Measurements from ENCODE around the gene EXOSC2.

EXOSC2 gene, protein sequence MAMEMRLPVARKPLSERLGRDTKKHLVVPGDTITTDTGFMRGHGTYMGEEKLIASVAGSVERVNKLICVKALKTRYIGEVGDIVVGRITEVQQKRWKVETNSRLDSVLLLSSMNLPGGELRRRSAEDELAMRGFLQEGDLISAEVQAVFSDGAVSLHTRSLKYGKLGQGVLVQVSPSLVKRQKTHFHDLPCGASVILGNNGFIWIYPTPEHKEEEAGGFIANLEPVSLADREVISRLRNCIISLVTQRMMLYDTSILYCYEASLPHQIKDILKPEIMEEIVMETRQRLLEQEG

DNA sequence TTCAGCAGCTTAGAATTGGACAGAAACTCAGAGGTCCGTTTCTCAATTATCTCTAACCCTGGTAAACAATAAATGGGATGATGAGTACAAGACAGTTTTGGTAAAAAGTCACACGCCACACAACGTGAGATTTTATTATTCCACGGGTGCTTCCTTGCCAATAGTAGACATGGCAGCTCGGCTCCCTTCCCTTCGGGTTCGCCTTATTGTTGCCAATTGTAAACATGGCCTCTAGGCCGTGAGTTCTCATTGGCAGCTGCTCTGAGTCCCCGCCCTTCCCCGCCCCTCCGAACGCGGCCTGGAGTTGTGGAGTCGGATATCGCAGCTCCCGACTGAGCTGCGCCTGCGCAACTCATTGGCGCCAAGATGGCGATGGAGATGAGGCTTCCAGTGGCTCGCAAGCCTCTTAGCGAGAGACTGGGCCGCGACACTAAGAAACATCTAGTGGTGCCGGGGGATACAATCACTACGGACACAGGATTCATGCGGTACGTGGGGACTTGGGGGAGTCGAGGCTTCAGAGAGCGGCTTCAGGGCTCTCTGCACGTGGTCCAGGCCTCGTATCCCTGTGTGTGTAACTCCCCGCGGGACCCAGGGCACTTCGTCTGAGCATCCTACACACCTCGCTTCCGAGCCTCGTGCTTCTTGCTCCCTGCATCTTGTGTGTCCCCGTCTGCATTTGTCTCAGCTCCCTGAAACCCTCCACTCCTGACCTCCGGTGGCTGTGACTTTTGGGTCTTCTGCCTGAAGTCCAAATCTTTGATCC, at the start of gene EXOSC2:
EXOSC2 (plus strand) TSS at position 355 of the 766 bp plus-strand sequence; CDS start at position 367, 12 bp downstream.
- DNase-seq: peak; percentile 99

DNA sequence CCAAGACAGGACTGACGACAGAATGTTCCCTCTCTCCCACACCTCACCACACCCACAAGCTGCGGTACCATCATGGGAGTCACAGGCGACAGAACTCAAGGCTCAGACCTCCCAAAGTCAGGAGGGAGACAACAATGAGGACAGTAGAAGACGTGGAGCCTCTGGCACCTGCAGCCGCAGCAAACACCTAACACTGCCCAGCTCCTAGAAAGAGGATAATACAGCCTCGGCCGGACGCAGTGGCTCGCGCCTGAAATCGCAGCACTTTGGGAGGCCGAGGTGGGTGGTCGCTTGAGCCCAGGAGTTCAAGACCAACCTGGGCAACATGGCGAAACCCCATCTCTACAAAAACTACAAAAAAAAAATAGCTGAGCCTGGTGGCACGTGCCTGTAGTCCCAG, 42.4 kb upstream of the EXOSC2 start:
- DNase-seq: no peak

DNA sequence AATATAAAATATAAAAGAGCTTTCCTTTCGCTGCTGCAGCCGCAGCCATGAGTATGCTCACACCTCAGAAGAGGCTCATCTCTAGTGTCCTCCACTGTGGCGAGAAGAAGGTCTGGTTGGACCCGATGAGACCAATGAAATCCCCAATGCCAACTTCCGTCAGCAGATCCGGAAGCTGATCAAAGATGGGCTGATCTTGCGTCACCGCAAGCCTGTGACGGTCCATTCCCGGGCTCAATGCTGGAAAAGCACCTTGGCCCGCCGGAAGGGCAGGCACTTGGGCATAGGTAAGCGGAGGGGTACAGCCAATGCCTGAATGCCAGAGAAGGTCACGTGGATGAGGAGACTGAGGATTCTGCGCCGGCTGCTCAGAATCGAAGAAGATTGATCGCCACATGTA, 41.8 kb upstream of the EXOSC2 start:
- DNase-seq: no peak

DNA sequence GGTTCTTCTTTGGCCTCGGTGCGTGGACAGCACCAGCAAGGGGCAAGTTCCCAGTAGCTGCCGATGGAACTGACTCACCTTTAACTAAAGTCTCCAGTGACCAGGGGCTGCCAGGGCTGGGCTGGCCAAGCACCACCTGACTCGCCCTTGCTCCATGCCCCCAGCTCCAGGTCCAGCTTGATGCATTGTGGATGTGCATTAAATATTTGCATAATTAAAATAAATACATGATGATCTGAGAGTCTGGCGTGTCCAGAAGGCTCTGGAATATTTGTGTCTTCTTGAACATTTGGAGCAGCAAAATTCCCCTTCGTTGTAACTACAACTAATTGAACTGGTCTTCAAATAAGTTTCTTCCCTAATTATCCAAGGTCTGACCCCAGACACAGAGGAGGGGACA, 38.7 kb upstream of the EXOSC2 start:
- no peak for DNase-seq

DNA sequence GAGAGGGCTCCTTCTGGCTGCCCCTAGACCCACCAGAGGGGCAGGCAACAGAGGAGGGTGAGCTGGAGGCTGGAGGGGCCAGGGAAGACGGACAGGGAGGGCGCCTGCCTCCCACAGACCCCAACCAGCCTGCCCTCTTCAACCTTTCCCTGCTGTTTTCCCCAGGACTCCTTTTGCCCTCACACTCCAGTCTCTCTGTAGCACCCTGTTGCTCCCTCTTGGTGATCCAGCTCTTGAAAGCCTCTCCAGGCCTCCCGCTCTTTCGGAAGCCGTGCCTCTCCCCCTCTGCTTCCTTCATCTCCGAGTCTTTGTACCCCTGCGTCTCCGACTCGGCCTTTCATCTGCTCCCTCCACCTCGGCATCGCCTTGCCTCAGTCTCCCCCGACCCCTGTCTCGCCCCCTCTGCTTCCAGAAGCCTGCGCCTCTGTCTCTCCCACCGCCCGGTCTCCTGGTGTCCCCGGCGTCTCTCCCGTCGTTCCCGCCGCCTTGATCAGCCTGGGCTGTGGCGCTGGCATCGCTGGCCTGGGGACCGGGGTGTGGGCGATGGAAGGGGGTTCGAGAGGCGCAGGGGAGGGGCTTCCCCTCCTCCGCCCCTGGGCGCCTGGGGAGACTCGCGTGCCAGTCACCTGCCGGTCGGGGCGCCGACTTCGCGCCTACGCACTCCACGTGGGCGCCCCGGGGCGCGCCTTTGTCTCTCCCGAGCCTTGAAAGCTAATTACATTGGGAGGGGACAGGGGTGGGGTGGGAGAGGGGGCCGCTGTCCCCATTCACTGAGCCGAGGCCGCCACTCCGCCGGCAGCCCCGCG, 34.5 kb upstream of the EXOSC2 start:
- no peak for DNase-seq

DNA sequence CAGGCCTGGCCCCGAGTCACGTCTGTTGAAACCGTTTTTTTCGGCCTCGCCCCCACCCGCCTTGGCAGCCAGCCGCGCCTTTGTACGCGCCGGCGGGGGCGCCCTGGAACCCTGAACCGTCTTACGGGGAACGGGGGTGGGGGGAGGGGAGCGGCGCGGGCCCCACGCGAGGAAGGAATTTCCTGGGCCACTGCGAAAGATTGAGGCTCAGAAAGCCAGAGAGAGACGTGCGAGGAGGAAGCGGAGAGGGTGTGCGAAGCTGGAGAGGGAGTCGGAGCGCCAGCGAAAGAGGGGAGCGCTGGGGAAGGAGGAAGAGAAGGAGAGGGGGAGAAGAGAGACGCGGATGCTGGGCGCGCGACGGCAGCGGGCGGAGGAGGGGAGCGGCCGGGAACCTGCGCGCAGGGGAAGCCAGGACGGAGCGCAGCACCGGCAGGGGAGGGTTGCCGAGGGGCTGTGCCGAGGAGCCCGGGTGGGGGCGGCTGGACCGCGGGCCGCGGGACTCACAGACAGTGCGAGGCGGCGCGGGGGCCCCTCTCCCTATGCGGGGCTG, 33.8 kb upstream of the EXOSC2 start:
- DNase-seq: no peak

DNA sequence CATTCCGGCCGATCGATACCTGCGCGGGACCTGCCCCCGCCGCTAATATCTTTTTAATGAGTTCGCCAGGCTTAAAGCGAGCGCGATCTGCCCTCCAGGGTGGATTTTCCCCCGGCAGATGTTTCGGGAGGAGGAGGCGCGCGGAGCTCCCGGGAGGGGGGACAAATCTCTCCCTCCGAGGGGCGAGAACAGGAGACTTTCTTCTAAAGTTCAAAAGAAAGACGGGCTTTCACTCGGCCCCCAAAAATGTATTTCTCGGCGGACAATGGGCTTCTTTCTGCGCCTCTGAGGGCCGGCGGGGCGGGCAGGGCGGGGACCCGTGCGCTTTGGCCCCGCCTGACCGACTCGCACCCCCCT, 33.3 kb upstream of the EXOSC2 start:
- no peak for DNase-seq

DNA sequence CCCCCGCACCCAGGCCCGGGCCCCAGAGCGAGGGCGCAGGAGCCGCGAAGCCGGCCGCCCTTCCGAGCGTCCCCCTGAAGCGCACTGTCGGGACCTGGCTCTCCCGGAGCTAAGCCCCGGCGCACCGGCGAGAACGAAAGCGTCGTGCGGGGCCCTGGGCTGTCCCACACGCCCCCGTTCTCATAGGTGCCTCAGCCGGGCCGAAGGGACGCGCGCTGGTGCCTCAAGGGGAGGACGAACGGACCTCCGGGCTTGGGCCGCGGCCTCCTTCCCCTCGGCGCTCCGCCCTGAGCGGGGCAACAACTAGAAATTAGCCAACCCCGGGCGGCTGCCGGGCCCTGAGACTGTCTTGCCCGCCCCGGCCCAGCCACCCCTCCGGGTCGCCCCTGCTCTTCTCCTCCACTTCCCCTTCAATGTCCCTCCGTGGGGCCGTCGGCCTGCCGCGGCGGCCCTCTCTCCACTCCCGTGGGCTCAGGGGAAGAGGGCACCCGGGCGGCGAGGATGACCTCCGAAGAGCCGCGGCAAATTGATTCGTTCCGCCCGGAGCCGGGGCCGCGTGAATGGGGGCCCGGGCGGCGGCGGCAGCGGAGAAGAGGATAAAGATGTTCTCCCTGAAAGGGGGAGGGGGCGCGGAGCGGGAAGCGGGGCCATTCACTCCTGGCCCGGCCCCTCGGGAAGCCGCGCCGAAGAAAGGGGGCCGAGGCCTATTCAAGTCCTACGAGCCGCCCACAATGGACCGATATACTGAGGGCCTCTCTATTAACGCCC, 32.7 kb upstream of the EXOSC2 start:
- DNase-seq: no peak

DNA sequence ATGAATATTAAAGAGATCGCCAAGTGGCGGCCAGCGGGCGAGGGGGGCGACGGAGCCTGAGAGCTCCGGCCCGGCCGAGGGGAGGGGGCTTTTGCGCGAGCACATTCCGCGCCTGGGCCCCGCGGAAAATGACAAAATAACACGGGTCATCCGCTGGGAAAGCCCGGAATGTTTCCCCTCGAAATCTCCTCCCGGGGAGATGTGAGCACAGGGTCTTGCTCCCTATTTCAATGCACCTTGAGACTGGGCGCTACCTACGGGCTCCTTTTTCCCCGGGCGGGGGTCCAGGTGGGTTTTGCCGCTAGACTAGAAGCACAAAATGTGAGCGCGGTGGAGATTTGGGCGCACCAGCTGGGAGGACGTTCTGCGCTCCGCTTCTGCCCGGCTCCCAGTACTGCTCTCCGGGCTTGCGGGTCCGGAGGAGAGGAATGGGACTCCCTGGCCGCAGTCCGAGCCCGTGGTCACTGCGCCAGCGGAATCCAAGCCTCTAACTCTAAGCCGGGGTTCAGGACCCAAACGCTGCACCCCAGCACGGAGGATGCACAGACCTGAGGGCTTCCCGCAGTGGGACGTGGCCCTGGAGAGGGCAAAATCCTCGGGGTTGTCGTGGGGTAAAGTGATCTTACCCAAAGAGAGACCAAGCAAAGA, 32.0 kb upstream of the EXOSC2 start:
- DNase-seq: no peak

DNA sequence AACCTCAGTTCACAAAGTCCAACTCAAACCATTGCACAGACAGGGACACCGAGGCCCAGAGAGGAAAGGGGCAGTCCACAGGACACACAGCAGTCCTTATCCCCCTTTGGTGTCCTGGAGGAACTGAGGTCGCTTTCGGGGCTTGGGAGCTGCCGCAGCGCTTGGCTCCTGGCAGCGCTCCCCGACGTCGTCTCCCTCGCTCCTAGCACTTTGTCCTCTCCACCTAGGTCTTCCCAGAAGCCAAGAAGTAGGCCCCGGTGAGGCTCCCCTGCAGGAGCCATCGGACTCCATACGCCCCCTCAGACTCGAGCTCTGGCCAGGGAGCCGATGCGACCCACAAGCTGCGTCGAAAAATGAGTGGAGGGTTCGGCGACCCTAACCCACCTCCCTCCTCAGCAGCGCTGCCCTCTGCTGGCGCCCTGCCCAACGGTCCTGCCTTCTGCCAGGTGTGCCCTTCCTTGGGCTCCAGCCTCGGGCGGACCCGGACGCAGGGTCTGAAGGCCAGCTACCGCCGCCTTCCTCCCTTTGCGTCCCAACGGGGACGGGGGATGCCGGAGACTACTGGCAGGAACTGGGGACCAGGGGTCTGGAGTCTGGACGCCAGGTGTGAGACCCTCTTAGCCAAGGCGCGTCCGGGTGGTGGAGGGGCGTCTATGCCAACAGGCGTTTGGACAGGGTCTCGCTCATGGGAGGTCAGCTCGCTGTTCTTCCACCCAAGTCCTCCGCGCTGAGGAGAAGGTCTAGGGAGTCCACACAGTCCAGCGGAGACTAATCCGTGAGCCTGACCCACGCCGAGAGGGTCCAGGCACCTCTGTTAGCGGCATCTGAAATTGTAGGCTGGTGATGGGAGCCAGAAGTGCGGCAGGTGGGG, 31.2 kb upstream of the EXOSC2 start:
- DNase-seq: no peak

DNA sequence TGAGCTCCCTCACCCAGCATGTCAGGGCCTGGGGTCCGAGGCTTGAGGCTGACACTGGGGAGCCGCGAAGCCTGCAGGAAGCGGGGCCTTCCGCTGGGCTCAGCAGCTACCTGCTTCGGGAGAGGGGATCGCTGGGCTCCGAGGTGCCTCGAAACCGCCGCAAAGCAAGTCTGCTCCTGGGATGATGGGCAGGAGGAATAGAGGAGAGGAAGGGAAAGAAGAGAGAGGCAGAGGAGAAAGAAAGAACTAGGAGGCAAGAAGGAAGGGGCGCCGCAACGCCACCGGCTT, 30.7 kb upstream of the EXOSC2 start:
- DNase-seq: no peak

DNA sequence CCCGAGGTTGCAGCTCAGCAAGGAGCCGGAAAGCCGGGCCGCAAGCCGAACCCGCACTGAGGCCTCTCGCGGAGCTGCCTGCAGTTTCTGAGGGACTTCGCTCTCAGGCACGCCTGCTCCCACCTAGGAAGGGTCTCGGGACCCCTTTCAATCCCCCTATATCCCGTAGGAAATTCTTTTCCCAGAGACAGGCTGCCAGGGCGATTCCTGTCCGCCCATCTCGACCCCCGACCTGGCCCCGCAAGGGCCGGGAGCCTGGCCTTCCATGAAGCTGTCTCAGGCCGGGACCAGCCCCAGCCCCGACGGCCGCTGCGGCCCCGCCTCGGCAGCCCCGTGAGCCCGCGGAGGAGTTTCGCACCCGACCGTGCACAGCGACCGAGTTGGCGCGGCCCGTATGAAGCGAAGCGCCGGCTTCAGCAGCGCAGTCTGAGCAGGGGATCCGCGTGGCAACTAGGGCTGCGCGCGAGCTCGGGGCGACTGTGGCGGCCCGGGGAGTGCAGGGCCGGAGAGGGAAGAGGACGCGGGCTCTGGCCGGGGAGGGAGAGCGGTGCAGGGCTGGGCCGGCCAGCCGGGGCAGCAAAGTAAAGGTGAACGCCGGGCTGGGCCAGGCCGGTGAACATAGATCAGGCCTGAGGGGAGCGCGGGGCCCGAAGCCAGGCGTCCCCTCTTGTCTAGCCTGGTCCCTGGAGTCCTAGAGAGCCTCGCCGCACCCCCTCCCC, 30.2 kb upstream of the EXOSC2 start:
- DNase-seq: no peak

DNA sequence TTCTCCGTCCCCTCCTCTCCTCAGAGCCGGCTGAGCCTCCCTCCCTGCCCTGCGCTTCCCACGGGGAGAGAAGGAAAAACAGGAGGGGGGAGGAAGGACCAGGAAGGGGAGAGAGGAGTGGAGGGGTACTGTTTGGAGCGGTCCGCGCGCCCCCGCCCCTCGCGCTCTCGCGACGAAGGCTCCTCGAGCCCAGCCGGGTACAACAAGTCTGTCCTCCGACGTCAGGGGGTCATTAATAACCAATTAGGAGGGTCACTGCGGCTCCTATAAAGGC, 29.7 kb upstream of the EXOSC2 start:
- no peak for DNase-seq

DNA sequence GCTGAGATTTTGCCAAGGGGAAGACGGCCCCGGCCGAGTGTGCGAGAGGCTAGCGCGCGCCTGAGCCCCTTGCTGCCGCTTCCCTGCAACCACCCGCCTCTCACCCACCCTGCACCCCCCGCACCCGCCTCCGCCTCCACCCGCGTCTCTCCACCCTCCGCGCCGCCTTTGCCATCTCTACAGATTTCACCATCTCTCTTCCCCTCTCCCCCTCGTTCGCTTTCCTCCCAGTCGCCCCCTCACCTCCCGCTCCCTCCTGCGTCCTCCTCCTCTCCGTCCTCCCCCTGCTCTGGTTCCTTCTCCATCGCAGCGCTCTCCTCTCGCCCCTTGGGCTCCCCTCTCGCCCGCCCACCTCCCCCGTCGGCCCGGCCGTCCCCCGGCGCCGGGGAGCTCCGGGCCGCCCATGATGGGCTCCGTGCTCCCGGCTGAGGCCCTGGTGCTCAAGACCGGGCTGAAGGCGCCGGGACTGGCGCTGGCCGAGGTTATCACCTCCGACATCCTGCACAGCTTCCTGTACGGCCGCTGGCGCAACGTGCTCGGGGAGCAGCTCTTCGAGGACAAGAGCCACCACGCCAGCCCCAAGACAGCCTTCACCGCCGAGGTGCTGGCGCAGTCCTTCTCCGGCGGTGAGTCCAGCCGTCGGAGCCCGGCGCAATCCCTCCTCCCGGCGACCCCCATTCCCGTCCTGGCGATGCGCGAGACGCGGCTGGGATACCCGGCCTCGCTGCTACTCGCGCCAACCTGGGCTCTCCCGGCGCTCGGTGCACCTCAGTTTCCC, 29.1 kb upstream of the EXOSC2 start, which contains the start of gene PRDM12:
PRDM12 (plus strand) TSS at position 344 of the 778 bp plus-strand sequence; CDS start at position 404, 60 bp downstream.
- no peak for DNase-seq

DNA sequence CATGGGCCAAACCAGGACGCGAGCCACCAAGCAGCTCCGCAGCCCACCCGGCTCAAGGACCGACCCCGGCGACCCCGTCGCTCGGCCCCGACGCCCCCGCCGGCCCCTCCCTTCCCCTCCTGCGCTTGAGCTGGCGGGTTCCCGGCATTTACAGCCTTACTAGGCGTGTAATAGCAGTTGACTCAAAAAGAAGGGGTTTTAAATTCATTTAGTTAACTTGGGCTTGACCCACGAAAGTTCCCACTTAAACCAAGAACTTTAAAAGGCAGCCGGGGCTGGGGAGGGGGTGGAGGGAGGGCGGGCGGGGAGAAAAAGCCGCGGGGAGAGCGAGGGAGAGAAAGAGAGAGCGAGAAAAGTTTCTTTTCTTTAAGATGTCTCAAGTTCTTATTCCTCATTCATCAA, 28.6 kb upstream of the EXOSC2 start:
- DNase-seq: no peak

DNA sequence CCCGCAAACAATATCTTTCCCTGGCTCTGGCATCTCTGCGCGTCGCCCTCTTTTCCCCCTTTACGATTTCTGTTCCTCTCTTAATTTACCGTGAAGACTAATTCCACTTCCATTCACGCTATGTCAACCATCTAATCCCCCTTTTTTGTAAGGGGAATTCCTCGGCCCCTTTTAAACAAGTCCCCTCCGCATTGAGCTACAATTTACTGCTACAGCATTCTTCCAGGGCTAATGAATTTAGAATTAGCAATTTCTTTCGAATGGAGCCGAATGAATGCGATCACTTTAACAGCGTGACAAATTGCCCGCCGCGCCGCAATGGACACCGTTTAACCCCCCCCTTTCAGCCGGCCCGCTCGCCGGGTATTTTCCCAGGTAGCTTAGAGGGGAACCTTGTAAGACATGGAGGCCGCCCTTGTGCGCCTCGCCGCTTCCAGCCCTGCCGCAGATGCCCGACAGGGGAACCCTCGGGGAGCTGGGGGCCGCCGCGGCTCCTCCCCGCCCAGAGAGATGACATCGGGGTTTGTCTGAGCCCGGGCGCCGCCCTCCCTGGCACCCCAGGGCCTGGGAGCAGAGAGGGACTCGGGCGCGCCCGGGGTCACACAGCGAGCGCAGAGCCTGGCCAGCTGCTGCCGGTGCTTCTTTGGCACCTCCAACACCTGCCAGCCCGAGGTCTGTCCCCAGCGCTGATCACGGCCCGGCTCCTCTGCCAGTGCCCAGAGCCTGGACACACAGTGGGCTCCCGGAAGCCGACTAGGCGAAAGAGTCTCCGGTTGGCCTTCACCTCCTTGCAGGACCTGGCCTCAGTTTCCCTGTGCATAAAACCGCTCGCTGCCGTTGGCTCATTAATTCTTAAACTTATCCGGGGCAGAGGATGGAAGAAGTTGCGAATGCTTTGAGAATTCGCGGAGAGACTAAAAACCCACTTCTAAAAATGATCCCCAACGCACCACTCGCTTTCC, 27.9 kb upstream of the EXOSC2 start:
- DNase-seq: no peak

DNA sequence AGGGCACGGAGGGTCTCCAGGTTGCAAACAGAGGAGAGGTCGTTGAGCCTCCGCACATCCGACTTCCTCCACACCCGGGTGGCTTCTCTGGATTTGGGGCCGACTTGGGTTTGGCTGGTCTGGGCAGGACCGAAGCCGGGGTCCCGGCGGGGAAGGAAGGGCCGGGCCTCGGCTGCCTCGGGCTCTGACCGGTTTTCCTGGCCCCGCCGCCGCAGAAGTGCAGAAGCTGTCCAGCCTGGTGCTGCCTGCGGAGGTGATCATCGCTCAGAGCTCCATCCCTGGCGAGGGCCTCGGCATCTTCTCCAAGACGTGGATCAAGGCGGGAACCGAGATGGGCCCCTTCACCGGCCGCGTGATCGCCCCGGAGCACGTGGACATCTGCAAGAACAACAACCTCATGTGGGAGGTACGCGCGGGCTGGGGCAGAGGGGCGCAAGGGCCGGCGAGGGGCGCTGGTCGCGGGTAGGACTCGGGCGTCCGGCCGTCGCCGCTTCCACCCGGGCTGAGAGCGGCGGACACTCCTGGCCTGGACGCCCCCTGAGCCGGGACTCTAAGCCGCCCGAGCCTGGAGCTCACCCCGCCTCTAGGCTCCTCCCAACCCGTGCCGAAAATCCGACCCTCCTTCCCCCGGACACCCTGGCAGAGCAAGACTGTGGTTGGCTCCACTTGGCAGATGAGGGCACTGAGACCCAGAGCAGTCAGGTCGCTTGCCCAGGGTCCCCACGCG, 27.0 kb upstream of the EXOSC2 start:
- no peak for DNase-seq

DNA sequence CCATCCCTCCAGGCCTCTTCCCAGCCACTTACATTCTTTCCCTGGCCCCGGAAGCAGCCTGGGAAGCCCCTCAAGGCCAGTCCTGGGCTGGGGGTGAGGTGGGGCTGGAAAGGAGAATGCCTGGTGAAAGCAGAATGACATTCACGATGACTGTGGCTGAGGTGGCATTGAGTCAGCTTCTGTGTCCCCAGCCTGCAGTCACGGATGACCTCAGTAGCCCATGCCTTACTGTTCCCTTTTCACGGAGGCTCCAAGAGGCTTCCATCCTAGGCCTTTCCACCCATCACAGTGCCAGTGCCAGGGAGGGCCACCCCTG, 26.5 kb upstream of the EXOSC2 start:
- DNase-seq: no peak

All from CD4-positive, alpha-beta T cell treated with Interleukin-1 beta for 1 hour (primary cell).